GM12864 (cell line): ENCODE results near the gene ADAMTS19.

Experiments
- DNase-seq: peaks from one replicate; pipeline ENCODE4 v3.0.0-alpha.2; 2011; ENCODE audit warnings: low read depth
- H3K4me3 ChIP-seq: 2 replicates; pipeline ENCODE4 v1.5.1; 2011; ENCODE audit warnings: mild to moderate bottlenecking, low read depth, low read length, control low read depth
- TF ChIP-seq, protein P1 (sequence below): IDR thresholded peaks from 2 replicates; pipeline ENCODE4 v1.5.1; 2011; ENCODE audit warnings: low read depth, mild to moderate bottlenecking, moderate library complexity, low read length, control low read depth, inconsistent platforms; ENCODE audit errors: missing control alignments

Gene ADAMTS19

GRCh38 chr5:129459777-129460671 is at the start of gene ADAMTS19:
TSS of gene ADAMTS19 (plus strand) at chr5:129460298. CDS start at chr5:129460392, 94 bp downstream.
- TF ChIP-seq, protein P1, sequence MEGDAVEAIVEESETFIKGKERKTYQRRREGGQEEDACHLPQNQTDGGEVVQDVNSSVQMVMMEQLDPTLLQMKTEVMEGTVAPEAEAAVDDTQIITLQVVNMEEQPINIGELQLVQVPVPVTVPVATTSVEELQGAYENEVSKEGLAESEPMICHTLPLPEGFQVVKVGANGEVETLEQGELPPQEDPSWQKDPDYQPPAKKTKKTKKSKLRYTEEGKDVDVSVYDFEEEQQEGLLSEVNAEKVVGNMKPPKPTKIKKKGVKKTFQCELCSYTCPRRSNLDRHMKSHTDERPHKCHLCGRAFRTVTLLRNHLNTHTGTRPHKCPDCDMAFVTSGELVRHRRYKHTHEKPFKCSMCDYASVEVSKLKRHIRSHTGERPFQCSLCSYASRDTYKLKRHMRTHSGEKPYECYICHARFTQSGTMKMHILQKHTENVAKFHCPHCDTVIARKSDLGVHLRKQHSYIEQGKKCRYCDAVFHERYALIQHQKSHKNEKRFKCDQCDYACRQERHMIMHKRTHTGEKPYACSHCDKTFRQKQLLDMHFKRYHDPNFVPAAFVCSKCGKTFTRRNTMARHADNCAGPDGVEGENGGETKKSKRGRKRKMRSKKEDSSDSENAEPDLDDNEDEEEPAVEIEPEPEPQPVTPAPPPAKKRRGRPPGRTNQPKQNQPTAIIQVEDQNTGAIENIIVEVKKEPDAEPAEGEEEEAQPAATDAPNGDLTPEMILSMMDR, result no peak
- DNase-seq, result no peak
- H3K4me3 ChIP-seq, result no peak within 1 kb of the TSS; the same call in 1 of the 2 replicates

GRCh38 chr5:129410488-129410887 is 49.6 kb upstream of the ADAMTS19 start:
- TF ChIP-seq, protein P1, result no peak
- no peak overlapping the region for H3K4me3 ChIP-seq
- DNase-seq, result no peak

- no peak for DNase-seq
- no peak overlapping the region for H3K4me3 ChIP-seq
- TF ChIP-seq, protein P1, result no peak
Observed at GRCh38 chr5:129412721-129413120, 47.4 kb upstream of the ADAMTS19 start.

- H3K4me3 ChIP-seq, result no peak overlapping the region
- no peak for DNase-seq
- TF ChIP-seq, protein P1, result no peak
Observed at GRCh38 chr5:129413570-129413969, 46.5 kb upstream of the ADAMTS19 start.

- DNase-seq, result no peak
- TF ChIP-seq, protein P1, result no peak
- no peak overlapping the region for H3K4me3 ChIP-seq
Observed at GRCh38 chr5:129419292-129419691, 40.8 kb upstream of the ADAMTS19 start.

GRCh38 chr5:129425031-129425430 is 35.1 kb upstream of the ADAMTS19 start:
- no peak for DNase-seq
- H3K4me3 ChIP-seq, result no peak overlapping the region
- TF ChIP-seq, protein P1, result no peak
